Stomach (tissue), 4 donors: ENCODE data around the gene UTP11.

Experiments used
- CTCF ChIP-seq, 7 experiments: fragments of 450-650 bp in 4 of 7; fragments of 200-600 bp in 3 of 7; sonication (generic) in 3 of 7; IDR thresholded peaks; one replicate each; pipeline ENCODE4 v1.5.1; 2016 to 2019; ENCODE audit warnings: antibody characterized with exemption in 7 of 7, control low read depth in 2 of 7, mild to moderate bottlenecking in 1 of 7
- EP300 ChIP-seq: sonication (generic); formaldehyde crosslinking; IDR thresholded peaks from one replicate; pipeline ENCODE4 v1.6.1; 2017; ENCODE audit warnings: antibody characterized with exemption
- POLR2A ChIP-seq, 4 donors: fragments of 450-650 bp; IDR thresholded peaks; one replicate each; pipeline ENCODE4 v1.6.1; 2016; ENCODE audit warnings: antibody characterized with exemption in 4 of 4, control low read depth in 2 of 4, mild to moderate bottlenecking in 1 of 4, moderate library complexity in 1 of 4
- POLR2AphosphoS5 ChIP-seq, 3 donors: sonication (generic); formaldehyde crosslinking; IDR thresholded peaks; one replicate each; pipeline ENCODE4 v1.6.1; 2016; ENCODE audit warnings: antibody characterized with exemption in 3 of 3

- TF ChIP-seq CTCF (IDR thresholded peaks at IDR 0.05) (no peak), POLR2A (IDR thresholded peaks at IDR 0.05) (no peak), EP300 (no peak), POLR2AphosphoS5 (IDR thresholded peaks at IDR 0.05) (no peak)
These were observed 29.7 kb downstream of the UTP11 start for GRCh38 chr1:38041936-38042834.
